Activated gamma-delta T cell treated with Interleukin-2 at 50 U/mL for 16 hours (primary cell): ENCODE measurements around the gene UGDH.

Experiments
- DNase-seq: peaks from one replicate; pipeline ENCODE4 v3.0.0-alpha.2; 2020

Gene UGDH

GRCh38 chr4:39450618-39451017 is 76.6 kb downstream of the UGDH start:
- DNase-seq = no peak
